ENCODE results near the gene MRPL53. TPM values are rescaled to one million over a fixed set of nuclear protein-coding genes. Genes with fewer than 3 reads are reported as not detected.

MRPL53 gene
- total and polyA plus RNA-seq, 9 of the 15 experiments (the other 6 are each of a cell fraction or from before 2014, with no cell fraction given) = 11.5 to 87.9 (median 41.1) TPM

GRCh38 chr2:74503506-74504475, 31.3 kb upstream of the MRPL53 start (continued):
- TF ChIP-seq ARID1B (IDR thresholded peaks at IDR 0.05) (0 out of 2 replicates have a peak, but pooled peaks have one; percentile 5), SIN3A (IDR thresholded peaks at IDR 0.05; ENCODE audit: borderline replicate concordance in 2 of 2, control insufficient read depth in 1 of 2, low read depth in 2 of 2, low read length in 2 of 2) (peak in 1 of 2 experiments; percentile 19; a peak in 1 of 4 replicates), HMGXB4 (CRISPR knock-in tag; IDR thresholded peaks at IDR 0.05) (no peak), CREB3L1 (IDR thresholded peaks at IDR 0.05; ENCODE audit: borderline replicate concordance, low read depth) (no peak; the same call in 1 of the 2 replicates), RHOXF2B (CRISPR knock-in tag; conservative IDR thresholded peaks at IDR 0.05) (no peak), KAT7 (CRISPR knock-in tag; IDR thresholded peaks at IDR 0.05; ENCODE audit: borderline replicate concordance) (no peak), TOE1 (IDR thresholded peaks at IDR 0.05; ENCODE audit: borderline replicate concordance) (0 out of 2 replicates have a peak, but pooled peaks have one; percentile 10), TOE1 (CRISPR knock-in tag; IDR thresholded peaks at IDR 0.05; ENCODE audit: borderline replicate concordance, low read depth) (no peak), MCM3 (IDR thresholded peaks at IDR 0.05) (no peak)
- TF ChIP-seq, protein P1, sequence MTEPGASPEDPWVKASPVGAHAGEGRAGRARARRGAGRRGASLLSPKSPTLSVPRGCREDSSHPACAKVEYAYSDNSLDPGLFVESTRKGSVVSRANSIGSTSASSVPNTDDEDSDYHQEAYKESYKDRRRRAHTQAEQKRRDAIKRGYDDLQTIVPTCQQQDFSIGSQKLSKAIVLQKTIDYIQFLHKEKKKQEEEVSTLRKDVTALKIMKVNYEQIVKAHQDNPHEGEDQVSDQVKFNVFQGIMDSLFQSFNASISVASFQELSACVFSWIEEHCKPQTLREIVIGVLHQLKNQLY (CRISPR knock-in tag; conservative IDR thresholded peaks at IDR 0.05) = no peak
- TF ChIP-seq, protein P2, sequence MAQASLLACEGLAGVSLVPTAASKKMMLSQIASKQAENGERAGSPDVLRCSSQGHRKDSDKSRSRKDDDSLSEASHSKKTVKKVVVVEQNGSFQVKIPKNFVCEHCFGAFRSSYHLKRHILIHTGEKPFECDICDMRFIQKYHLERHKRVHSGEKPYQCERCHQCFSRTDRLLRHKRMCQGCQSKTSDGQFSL (CRISPR knock-in tag; IDR thresholded peaks at IDR 0.05) = 0 out of 2 replicates have a peak, but pooled peaks have one; percentile 22
- TF ChIP-seq, protein P2 (tag; IDR thresholded peaks at IDR 0.05) = no peak
- TF ChIP-seq, protein P3, sequence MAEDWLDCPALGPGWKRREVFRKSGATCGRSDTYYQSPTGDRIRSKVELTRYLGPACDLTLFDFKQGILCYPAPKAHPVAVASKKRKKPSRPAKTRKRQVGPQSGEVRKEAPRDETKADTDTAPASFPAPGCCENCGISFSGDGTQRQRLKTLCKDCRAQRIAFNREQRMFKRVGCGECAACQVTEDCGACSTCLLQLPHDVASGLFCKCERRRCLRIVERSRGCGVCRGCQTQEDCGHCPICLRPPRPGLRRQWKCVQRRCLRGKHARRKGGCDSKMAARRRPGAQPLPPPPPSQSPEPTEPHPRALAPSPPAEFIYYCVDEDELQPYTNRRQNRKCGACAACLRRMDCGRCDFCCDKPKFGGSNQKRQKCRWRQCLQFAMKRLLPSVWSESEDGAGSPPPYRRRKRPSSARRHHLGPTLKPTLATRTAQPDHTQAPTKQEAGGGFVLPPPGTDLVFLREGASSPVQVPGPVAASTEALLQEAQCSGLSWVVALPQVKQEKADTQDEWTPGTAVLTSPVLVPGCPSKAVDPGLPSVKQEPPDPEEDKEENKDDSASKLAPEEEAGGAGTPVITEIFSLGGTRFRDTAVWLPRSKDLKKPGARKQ (CRISPR knock-in tag; IDR thresholded peaks at IDR 0.05) = no peak
- TF ChIP-seq, protein P4, sequence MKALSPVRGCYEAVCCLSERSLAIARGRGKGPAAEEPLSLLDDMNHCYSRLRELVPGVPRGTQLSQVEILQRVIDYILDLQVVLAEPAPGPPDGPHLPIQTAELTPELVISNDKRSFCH (CRISPR knock-in tag; IDR thresholded peaks at IDR 0.05) = no peak
- TF ChIP-seq, protein P4 (tag; IDR thresholded peaks at IDR 0.05) = no peak
